Measurements from ENCODE around the gene CADPS.

The CADPS gene

GRCh38 chr3:62818347-62818746 is 56.9 kb downstream of the CADPS start:
- FAIRE-seq (peak; percentile 59), DNase-seq (ENCODE audit: extremely low spot score, insufficient read length, low read depth) (no peak)

- no peak for DNase-seq (ENCODE audit: extremely low spot score, insufficient read length, low read depth)
- FAIRE-seq = no peak
These were observed 57.5 kb downstream of the CADPS start for GRCh38 chr3:62817678-62818077.

GRCh38 chr3:62815981-62816380 is 59.2 kb downstream of the CADPS start:
- DNase-seq (ENCODE audit: extremely low spot score, insufficient read length, low read depth) (no peak), FAIRE-seq (no peak)

GRCh38 chr3:62812631-62813030 is 62.6 kb downstream of the CADPS start:
- DNase-seq (ENCODE audit: extremely low spot score, insufficient read length, low read depth) (no peak), FAIRE-seq (no peak)

GRCh38 chr3:62811119-62811518 is 64.1 kb downstream of the CADPS start:
- DNase-seq (ENCODE audit: extremely low spot score, insufficient read length, low read depth) (no peak), FAIRE-seq (no peak)

GRCh38 chr3:62809369-62809768 is 65.8 kb downstream of the CADPS start:
- DNase-seq (ENCODE audit: extremely low spot score, insufficient read length, low read depth) (no peak), FAIRE-seq (no peak)

GRCh38 chr3:62805580-62806277 is 69.5 kb downstream of the CADPS start:
- FAIRE-seq = no peak
- no peak for DNase-seq (ENCODE audit: extremely low spot score, insufficient read length, low read depth)

- FAIRE-seq (no peak), DNase-seq (ENCODE audit: extremely low spot score, insufficient read length, low read depth) (no peak)
These were observed 70.1 kb downstream of the CADPS start for GRCh38 chr3:62805106-62805505.

- FAIRE-seq (no peak), DNase-seq (ENCODE audit: extremely low spot score, insufficient read length, low read depth) (no peak)
These were observed 71.9 kb downstream of the CADPS start for GRCh38 chr3:62803276-62803675.

GRCh38 chr3:62798000-62798399 is 77.2 kb downstream of the CADPS start:
- FAIRE-seq = no peak

GRCh38 chr3:62797132-62797531 is 78.1 kb downstream of the CADPS start:
- DNase-seq (ENCODE audit: extremely low spot score, insufficient read length, low read depth) = no peak
- FAIRE-seq = no peak

More at GRCh38 chr3:62798000-62798399, 77.2 kb downstream of the CADPS start:
- no peak for DNase-seq (ENCODE audit: extremely low spot score, insufficient read length, low read depth)

- FAIRE-seq = no peak
- DNase-seq (ENCODE audit: extremely low spot score, insufficient read length, low read depth) = no peak
These were observed 79.1 kb downstream of the CADPS start for GRCh38 chr3:62795978-62796657.

GRCh38 chr3:62793946-62794345 is 81.3 kb downstream of the CADPS start:
- no peak for DNase-seq (ENCODE audit: extremely low spot score, insufficient read length, low read depth)
- no peak for FAIRE-seq

GRCh38 chr3:62785384-62785783 is 89.8 kb downstream of the CADPS start:
- no peak for FAIRE-seq
- DNase-seq (ENCODE audit: extremely low spot score, insufficient read length, low read depth) = no peak

- no peak for FAIRE-seq
- DNase-seq (ENCODE audit: extremely low spot score, insufficient read length, low read depth) = no peak
These were observed 94.1 kb downstream of the CADPS start for GRCh38 chr3:62781121-62781520.

GRCh38 chr3:62777674-62778073 is 97.5 kb downstream of the CADPS start:
- FAIRE-seq = no peak
- DNase-seq (ENCODE audit: extremely low spot score, insufficient read length, low read depth) = no peak

GRCh38 chr3:62777130-62777529 is 98.1 kb downstream of the CADPS start:
- DNase-seq (ENCODE audit: extremely low spot score, insufficient read length, low read depth) (no peak), FAIRE-seq (no peak)

GRCh38 chr3:62774221-62774620 is 101.0 kb downstream of the CADPS start:
- no peak for FAIRE-seq
- DNase-seq (ENCODE audit: extremely low spot score, insufficient read length, low read depth) = no peak

- DNase-seq (ENCODE audit: extremely low spot score, insufficient read length, low read depth) (no peak), FAIRE-seq (no peak)
These were observed 103.7 kb downstream of the CADPS start for GRCh38 chr3:62771331-62772072.

- DNase-seq (ENCODE audit: extremely low spot score, insufficient read length, low read depth) = no peak
- FAIRE-seq = no peak
These were observed 106.3 kb downstream of the CADPS start for GRCh38 chr3:62768896-62769295.

- FAIRE-seq (no peak), DNase-seq (ENCODE audit: extremely low spot score, insufficient read length, low read depth) (no peak)
These were observed 113.5 kb downstream of the CADPS start for GRCh38 chr3:62761711-62762110.

All from GM18507 (cell line).